ENCODE measurements around the gene TRIM9.

DNA sequence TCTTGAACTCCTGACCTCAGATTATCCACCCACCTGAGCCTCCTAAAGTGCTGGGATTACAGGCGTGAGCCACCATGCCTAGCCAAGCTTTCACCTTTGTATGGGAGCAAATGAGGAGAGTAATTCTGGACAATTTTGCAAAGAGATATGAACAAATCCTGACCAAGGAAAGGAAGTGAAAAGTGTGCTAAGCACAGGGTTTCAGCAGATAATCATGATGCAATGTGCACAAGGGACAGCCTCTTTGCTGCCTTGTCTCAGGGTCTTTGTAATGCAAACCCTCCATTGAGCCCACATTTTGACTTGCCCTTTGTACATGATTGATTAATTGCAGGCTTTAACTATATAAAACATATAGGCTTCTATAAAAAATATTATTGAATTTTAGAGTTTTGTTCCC, 141.4 kb downstream of the TRIM9 start:
- TF ChIP-seq, protein P1, sequence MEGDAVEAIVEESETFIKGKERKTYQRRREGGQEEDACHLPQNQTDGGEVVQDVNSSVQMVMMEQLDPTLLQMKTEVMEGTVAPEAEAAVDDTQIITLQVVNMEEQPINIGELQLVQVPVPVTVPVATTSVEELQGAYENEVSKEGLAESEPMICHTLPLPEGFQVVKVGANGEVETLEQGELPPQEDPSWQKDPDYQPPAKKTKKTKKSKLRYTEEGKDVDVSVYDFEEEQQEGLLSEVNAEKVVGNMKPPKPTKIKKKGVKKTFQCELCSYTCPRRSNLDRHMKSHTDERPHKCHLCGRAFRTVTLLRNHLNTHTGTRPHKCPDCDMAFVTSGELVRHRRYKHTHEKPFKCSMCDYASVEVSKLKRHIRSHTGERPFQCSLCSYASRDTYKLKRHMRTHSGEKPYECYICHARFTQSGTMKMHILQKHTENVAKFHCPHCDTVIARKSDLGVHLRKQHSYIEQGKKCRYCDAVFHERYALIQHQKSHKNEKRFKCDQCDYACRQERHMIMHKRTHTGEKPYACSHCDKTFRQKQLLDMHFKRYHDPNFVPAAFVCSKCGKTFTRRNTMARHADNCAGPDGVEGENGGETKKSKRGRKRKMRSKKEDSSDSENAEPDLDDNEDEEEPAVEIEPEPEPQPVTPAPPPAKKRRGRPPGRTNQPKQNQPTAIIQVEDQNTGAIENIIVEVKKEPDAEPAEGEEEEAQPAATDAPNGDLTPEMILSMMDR (conservative IDR thresholded peaks at IDR 0.05; ENCODE audit: low read depth, low read length), result no peak
- TF ChIP-seq EZH2 (IDR thresholded peaks at IDR 0.05; ENCODE audit: borderline replicate concordance, low read depth, low read length, poor library complexity, severe bottlenecking), result no peak

Measured in A673 (cell line).